ENCODE data around the gene SAPCD1.

DNA sequence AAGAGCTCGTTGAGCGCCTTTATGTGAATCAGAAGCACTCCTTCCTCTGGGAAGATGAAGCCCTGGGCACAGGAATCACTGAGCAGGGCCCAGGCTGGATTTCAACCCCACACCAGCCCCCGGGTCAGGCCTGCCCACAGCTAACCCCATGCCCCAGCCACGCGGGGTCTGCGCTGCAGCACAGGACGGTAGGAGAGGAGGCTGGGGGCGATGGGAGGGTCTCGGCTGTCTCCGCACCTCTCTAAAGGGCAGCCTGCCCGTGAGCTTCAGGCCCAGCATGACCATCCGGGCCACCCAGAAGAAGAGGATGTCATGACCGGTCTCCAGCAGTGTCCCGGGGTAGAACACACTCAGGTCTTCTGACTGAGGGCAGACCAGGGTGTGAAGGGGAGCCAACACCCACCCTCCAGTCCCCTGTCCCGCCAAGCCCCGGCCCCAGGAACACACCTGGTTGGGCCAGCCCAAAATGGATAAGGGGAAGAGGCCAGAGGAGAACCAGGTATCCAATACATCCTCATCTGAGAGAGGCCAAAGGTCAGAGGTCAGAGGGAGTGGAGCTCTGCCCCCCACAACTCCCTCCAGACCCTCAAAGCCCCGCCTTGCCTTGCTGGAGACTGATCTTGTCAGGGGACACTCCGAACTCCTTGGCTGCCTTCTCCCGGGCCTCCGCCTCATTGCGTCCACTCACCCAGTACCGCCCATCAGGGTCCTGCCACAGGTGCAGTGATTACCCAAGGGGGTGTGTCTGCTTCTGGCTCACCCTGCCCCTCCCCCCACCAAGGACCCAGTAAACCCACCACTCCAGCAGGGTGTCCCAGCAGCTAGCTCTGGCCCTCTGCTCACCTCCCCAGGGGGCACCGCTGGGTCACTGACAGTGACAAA, 19.0 kb downstream of the SAPCD1 start:
- no peak for TF ChIP-seq CTCF (IDR thresholded peaks at IDR 0.05)
- TF ChIP-seq ETV6 (CRISPR knock-in tag; IDR thresholded peaks at IDR 0.05), result no peak
- TF ChIP-seq SMAD4 (CRISPR knock-in tag; IDR thresholded peaks at IDR 0.05), result no peak
- TF ChIP-seq IRF1 (CRISPR knock-in tag; IDR thresholded peaks at IDR 0.05), result no peak
- no peak for TF ChIP-seq NFATC4 (CRISPR knock-in tag; IDR thresholded peaks at IDR 0.05)
- TF ChIP-seq, protein P1, sequence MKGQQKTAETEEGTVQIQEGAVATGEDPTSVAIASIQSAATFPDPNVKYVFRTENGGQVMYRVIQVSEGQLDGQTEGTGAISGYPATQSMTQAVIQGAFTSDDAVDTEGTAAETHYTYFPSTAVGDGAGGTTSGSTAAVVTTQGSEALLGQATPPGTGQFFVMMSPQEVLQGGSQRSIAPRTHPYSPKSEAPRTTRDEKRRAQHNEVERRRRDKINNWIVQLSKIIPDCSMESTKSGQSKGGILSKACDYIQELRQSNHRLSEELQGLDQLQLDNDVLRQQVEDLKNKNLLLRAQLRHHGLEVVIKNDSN (CRISPR knock-in tag; IDR thresholded peaks at IDR 0.05), result no peak
- no peak for TF ChIP-seq PRRX2 (CRISPR knock-in tag; IDR thresholded peaks at IDR 0.05)
- TF ChIP-seq NFYB (CRISPR knock-in tag; conservative IDR thresholded peaks at IDR 0.05; ENCODE audit: low read depth), result no peak
- TF ChIP-seq ZNF121 (CRISPR knock-in tag; IDR thresholded peaks at IDR 0.05), result no peak
- no peak for TF ChIP-seq CREB1 (CRISPR knock-in tag; IDR thresholded peaks at IDR 0.05)
